MM.1S (cell line): ENCODE results near the gene ZC3H8.

Source experiments
- CTCF ChIP-seq: fragments of 300-600 bp; sonication (generic); IDR thresholded peaks from 2 replicates; pipeline ENCODE4 v1.5.1; 2016; ENCODE audit warnings: antibody characterized with exemption, low read length, mixed read lengths
- EZH2 ChIP-seq: fragments of 300-600 bp; sonication (generic); optimal IDR thresholded peaks from 2 replicates; pipeline ENCODE3; 2017; ENCODE audit warnings: low read depth, mild to moderate bottlenecking, antibody characterized with exemption, low read length, mixed read lengths
- EZH2phosphoT487 ChIP-seq: fragments of 300-600 bp; sonication (generic); IDR thresholded peaks from 2 replicates; pipeline ENCODE4 v1.6.1; 2018; ENCODE audit warnings: antibody characterized with exemption, low read length

- TF ChIP-seq CTCF (no peak), EZH2 (no peak), EZH2phosphoT487 (no peak)
Observed at GRCh38 chr2:112290088-112290487, 35.2 kb upstream of the ZC3H8 start.
